Neural cell (in vitro differentiated cells): ENCODE results near the gene SSTR5. TPM values are rescaled to one million over a fixed set of nuclear protein-coding genes. Genes with fewer than 3 reads are reported as not detected.

ENCODE experiments used
- H2AFZ ChIP-seq: fragments of 200-600, 300-800 bp; sonication (generic), shearing (Covaris generic); 2 replicates; pipeline ENCODE4 v1.6.0; 2014; ENCODE audit warnings: low read depth, mild to moderate bottlenecking, antibody characterized with exemption, low read length, moderate library complexity
- H3F3A ChIP-seq: fragments of 200-600 bp; shearing (Covaris generic); 2 replicates; pipeline ENCODE4 v1.6.1; 2016; ENCODE audit warnings: mild to moderate bottlenecking, moderate library complexity, mixed read lengths, antibody characterized with exemption, low read length; ENCODE audit not compliant: insufficient read depth, poor library complexity, severe bottlenecking
- H3K27ac ChIP-seq: fragments of 200-600, 300-800 bp; sonication (generic), shearing (Covaris generic); 2 replicates; pipeline ENCODE4 v1.5.1; 2014; ENCODE audit warnings: mild to moderate bottlenecking, low read length, moderate library complexity
- H3K27me3 ChIP-seq: fragments of 300-800, 200-600 bp; sonication (generic), shearing (Covaris generic); 2 replicates; pipeline ENCODE4 v1.6.0; 2014; ENCODE audit warnings: mild to moderate bottlenecking, low read depth, low read length, moderate library complexity; ENCODE audit not compliant: insufficient read depth
- H3K36me3 ChIP-seq: fragments of 300-800, 200-600 bp; sonication (generic), shearing (Covaris generic); 2 replicates; pipeline ENCODE4 v1.5.1; 2014; ENCODE audit warnings: mild to moderate bottlenecking, antibody characterized with exemption, low read length, moderate library complexity; ENCODE audit not compliant: insufficient read depth
- H3K4me2 ChIP-seq: fragments of 300-800, 200-600 bp; sonication (generic), shearing (Covaris generic); 2 replicates; pipeline ENCODE4 v1.6.0; 2014; ENCODE audit warnings: mild to moderate bottlenecking, low read length
- H3K4me3 ChIP-seq: fragments of 300-800, 200-600 bp; sonication (generic), shearing (Covaris generic); 2 replicates; pipeline ENCODE4 v1.5.1; 2014; ENCODE audit warnings: mild to moderate bottlenecking, low read length, moderate library complexity
- H3K79me2 ChIP-seq: fragments of 200-600 bp; shearing (Covaris generic); replicated peaks from 2 replicates; pipeline ENCODE4 v1.6.0; 2014; ENCODE audit warnings: mild to moderate bottlenecking, low read length, moderate library complexity; ENCODE audit not compliant: insufficient read depth
- H3K9ac ChIP-seq: fragments of 300-800, 200-600 bp; sonication (generic), shearing (Covaris generic); 2 replicates; pipeline ENCODE4 v1.6.1; 2016; ENCODE audit warnings: mild to moderate bottlenecking, low read length, mixed read lengths
- H3K9me2 ChIP-seq: fragments of 200-600 bp; shearing (Covaris generic); 2 replicates; pipeline ENCODE4 v1.6.1; 2016; ENCODE audit warnings: mild to moderate bottlenecking, low read length, mixed read lengths; ENCODE audit not compliant: insufficient read depth
- H3K9me3 ChIP-seq: fragments of 200-600, 300-800 bp; sonication (generic), shearing (Covaris generic); 2 replicates; pipeline ENCODE4 v1.6.1; 2016; ENCODE audit warnings: mild to moderate bottlenecking, mixed run types, low read length, moderate library complexity, mixed read lengths
- H4K20me1 ChIP-seq: fragments of 200-600 bp; shearing (Covaris generic); 2 replicates; pipeline ENCODE4 v1.6.1; 2016; ENCODE audit warnings: mild to moderate bottlenecking, mixed run types; ENCODE audit not compliant: insufficient read depth
- EP300 ChIP-seq: fragments of 450-650 bp; conservative IDR thresholded peaks from 2 replicates; pipeline ENCODE4 v1.6.1; 2014; ENCODE audit warnings: antibody characterized with exemption, mild to moderate bottlenecking, moderate library complexity; ENCODE audit not compliant: poor library complexity, severe bottlenecking
- EZH2 ChIP-seq: fragments of 200-600, 300-800 bp; shearing (Covaris generic), sonication (generic); IDR thresholded peaks from 2 replicates; pipeline ENCODE4 v1.6.1; 2014; ENCODE audit warnings: antibody characterized with exemption, low read length, borderline replicate concordance, mild to moderate bottlenecking; ENCODE audit not compliant: insufficient read depth, poor library complexity, severe bottlenecking
- MXI1 ChIP-seq: fragments of 450-650 bp; conservative IDR thresholded peaks from 2 replicates; pipeline ENCODE4 v1.6.1; 2014; ENCODE audit warnings: antibody characterized with exemption, mild to moderate bottlenecking; ENCODE audit not compliant: poor library complexity, severe bottlenecking
- POLR2AphosphoS5 ChIP-seq: IDR thresholded peaks from 2 replicates; pipeline ENCODE4 v1.6.1; 2012
- RAD21 ChIP-seq: fragments of 450-650 bp; conservative IDR thresholded peaks from 2 replicates; pipeline ENCODE4 v1.6.1; 2014; ENCODE audit warnings: antibody characterized with exemption, mild to moderate bottlenecking, moderate library complexity
- SMC3 ChIP-seq: fragments of 450-650 bp; conservative IDR thresholded peaks from 2 replicates; pipeline ENCODE4 v1.6.1; 2014; ENCODE audit warnings: antibody characterized with exemption, mild to moderate bottlenecking, moderate library complexity; ENCODE audit not compliant: poor library complexity
- TAF1 ChIP-seq: IDR thresholded peaks from 2 replicates; pipeline ENCODE4 v1.6.1; 2012; ENCODE audit warnings: low read depth
- polyA plus RNA-seq: library from polyadenylated mRNA; depleted of rRNA; stranded (reverse); fragments of >200 nt; gene quantifications from 2 replicates; pipeline ENCODE4 v1.2.3, GENCODE V29; 2014
- TF ChIP-seq, protein P1 (sequence below): IDR thresholded peaks from 2 replicates; pipeline ENCODE4 v1.6.1; 2012; ENCODE audit warnings: borderline replicate concordance
- TF ChIP-seq, protein P2 (sequence below): fragments of 450-650 bp; IDR thresholded peaks from 2 replicates; pipeline ENCODE4 v1.5.1; 2014; ENCODE audit warnings: antibody characterized with exemption, mild to moderate bottlenecking, moderate library complexity; ENCODE audit not compliant: poor library complexity, severe bottlenecking

Gene SSTR5
- polyA plus RNA-seq, 1 donor from 2014 or later = not detected

DNA sequence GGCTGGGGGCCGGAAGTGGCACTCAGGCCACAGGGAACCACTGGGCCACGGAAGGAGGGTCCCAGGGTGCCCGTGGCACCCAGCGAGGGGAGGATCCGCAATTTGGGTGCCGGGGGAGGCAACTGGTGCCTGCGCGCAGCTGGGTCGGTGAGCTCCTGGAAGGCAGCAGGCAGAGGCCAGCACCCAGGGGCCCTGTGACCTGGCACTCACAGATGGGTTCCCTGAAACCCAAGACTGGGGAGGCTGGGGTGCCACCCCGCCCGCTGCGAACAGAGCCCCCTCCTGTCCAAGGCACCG, 663 bp downstream of the SSTR5 start:
- no peak overlapping the region for H3K4me3 ChIP-seq
- no peaks in the 10 kb centered on the region for H3K36me3 ChIP-seq
- no peaks in the 10 kb centered on the region for H3K9me3 ChIP-seq
- H3F3A ChIP-seq = no peaks in the 10 kb centered on the region
- H3K4me2 ChIP-seq = no peak overlapping the region
- H4K20me1 ChIP-seq = no peaks in the 10 kb centered on the region
- no peak overlapping the region for H3K27ac ChIP-seq
- no peak overlapping the region for H2AFZ ChIP-seq
- H3K27me3 ChIP-seq = peaks cover 20% of the 10 kb centered on the region
- no peaks in the 10 kb centered on the region for H3K79me2 ChIP-seq
- no peak for TF ChIP-seq POLR2AphosphoS5
- no peak for TF ChIP-seq TAF1
- TF ChIP-seq, protein P1, sequence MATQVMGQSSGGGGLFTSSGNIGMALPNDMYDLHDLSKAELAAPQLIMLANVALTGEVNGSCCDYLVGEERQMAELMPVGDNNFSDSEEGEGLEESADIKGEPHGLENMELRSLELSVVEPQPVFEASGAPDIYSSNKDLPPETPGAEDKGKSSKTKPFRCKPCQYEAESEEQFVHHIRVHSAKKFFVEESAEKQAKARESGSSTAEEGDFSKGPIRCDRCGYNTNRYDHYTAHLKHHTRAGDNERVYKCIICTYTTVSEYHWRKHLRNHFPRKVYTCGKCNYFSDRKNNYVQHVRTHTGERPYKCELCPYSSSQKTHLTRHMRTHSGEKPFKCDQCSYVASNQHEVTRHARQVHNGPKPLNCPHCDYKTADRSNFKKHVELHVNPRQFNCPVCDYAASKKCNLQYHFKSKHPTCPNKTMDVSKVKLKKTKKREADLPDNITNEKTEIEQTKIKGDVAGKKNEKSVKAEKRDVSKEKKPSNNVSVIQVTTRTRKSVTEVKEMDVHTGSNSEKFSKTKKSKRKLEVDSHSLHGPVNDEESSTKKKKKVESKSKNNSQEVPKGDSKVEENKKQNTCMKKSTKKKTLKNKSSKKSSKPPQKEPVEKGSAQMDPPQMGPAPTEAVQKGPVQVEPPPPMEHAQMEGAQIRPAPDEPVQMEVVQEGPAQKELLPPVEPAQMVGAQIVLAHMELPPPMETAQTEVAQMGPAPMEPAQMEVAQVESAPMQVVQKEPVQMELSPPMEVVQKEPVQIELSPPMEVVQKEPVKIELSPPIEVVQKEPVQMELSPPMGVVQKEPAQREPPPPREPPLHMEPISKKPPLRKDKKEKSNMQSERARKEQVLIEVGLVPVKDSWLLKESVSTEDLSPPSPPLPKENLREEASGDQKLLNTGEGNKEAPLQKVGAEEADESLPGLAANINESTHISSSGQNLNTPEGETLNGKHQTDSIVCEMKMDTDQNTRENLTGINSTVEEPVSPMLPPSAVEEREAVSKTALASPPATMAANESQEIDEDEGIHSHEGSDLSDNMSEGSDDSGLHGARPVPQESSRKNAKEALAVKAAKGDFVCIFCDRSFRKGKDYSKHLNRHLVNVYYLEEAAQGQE = no peak
- TF ChIP-seq, protein P2, sequence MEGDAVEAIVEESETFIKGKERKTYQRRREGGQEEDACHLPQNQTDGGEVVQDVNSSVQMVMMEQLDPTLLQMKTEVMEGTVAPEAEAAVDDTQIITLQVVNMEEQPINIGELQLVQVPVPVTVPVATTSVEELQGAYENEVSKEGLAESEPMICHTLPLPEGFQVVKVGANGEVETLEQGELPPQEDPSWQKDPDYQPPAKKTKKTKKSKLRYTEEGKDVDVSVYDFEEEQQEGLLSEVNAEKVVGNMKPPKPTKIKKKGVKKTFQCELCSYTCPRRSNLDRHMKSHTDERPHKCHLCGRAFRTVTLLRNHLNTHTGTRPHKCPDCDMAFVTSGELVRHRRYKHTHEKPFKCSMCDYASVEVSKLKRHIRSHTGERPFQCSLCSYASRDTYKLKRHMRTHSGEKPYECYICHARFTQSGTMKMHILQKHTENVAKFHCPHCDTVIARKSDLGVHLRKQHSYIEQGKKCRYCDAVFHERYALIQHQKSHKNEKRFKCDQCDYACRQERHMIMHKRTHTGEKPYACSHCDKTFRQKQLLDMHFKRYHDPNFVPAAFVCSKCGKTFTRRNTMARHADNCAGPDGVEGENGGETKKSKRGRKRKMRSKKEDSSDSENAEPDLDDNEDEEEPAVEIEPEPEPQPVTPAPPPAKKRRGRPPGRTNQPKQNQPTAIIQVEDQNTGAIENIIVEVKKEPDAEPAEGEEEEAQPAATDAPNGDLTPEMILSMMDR = no peak
- TF ChIP-seq SMC3 = no peak
- no peak for TF ChIP-seq EP300
- TF ChIP-seq EZH2 = no peak
- TF ChIP-seq RAD21 = no peak
- no peak for TF ChIP-seq MXI1
- no peak overlapping the region for H3K9ac ChIP-seq
- no peaks in the 10 kb centered on the region for H3K9me2 ChIP-seq

DNA sequence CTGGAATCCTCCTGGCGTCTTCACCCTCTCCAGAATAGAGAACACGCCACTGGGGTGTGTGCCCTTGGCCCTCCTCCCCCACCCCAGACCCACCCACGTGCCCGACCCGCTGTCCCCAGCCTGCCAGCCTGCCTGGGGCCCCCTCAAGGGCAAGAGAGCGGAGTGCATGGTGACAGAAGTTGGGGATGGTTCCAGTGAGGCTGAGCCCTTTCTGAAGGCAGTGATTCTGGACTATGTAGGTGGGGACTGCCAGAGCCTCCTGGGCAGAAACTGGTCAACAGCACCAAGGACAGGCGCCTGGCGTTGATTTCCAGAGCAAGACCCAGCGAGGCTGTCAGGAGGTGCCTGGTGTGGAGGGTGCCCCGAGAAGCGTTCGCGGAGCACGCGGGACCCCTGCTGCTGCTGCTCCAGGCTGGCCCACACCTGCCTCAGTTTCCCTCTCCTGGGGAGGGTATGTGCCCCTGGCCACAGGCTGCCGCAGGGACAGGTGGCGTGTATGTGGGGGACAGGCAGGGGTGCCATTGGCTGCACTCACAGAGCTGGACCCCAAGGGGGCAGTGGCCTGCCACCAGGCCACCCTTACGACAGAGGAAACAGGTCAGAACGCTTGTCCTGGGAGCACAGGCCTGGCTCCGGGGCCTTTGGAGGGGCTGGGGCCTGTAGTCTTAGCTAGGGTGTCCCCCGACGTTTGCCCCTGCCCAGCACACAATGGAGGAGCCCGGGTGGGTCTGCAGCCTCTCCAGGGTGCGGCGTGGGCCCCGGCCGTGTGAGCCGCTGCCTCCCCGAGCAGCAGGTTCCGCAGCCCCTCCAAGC, 1.2 kb downstream of the SSTR5 start:
- TF ChIP-seq, protein P1 = no peak
- TF ChIP-seq SMC3 = no peak
- no peak for TF ChIP-seq RAD21
- H3K4me2 ChIP-seq = no peak overlapping the region
- H3K36me3 ChIP-seq = no peaks in the 10 kb centered on the region
- H2AFZ ChIP-seq = no peak overlapping the region
- no peak overlapping the region for H3K9ac ChIP-seq
- H3K79me2 ChIP-seq = no peaks in the 10 kb centered on the region
- H3K27me3 ChIP-seq = peaks cover 20% of the 10 kb centered on the region
- no peaks in the 10 kb centered on the region for H4K20me1 ChIP-seq
- no peaks in the 10 kb centered on the region for H3F3A ChIP-seq
- no peak overlapping the region for H3K4me3 ChIP-seq
- no peak overlapping the region for H3K27ac ChIP-seq
- no peaks in the 10 kb centered on the region for H3K9me3 ChIP-seq
- no peaks in the 10 kb centered on the region for H3K9me2 ChIP-seq
